Measurements from ENCODE around the gene SLCO1B3.

The SLCO1B3 gene

GRCh38 chr12:20885552-20885951, 75.0 kb downstream of the SLCO1B3 start:
- DNase-seq, result no peak

GRCh38 chr12:20917269-20917668, 106.8 kb downstream of the SLCO1B3 start:
- DNase-seq, result no peak

- no peak for DNase-seq
Measured at GRCh38 chr12:20917819-20918218, 107.3 kb downstream of the SLCO1B3 start.

- DNase-seq, result no peak
Measured at GRCh38 chr12:20931894-20932293, 121.4 kb downstream of the SLCO1B3 start.

DNA sequence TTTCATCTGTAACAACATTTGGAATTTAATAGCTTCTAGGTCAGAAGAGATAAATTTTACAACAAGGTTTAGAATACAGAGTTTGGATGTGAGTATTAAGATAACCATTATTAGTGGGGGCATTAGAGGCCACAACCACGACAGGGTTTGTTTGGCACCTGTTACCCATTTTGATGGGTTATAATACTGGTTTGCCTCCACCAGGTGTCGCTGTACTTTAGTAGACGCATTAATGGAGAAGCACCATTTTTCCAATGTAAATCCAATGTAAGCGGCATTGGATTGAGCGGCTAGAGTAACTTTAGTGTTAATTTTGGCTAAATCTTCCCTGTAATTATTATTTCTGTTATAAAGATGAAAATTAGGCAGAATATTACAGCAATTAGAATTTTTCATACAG, 136.2 kb downstream of the SLCO1B3 start:
- DNase-seq, result peak; percentile 3 to 58

GRCh38 chr12:20950248-20950647, 139.7 kb downstream of the SLCO1B3 start:
- peak in 1 of 2 experiments; percentile 34 for DNase-seq

DNA sequence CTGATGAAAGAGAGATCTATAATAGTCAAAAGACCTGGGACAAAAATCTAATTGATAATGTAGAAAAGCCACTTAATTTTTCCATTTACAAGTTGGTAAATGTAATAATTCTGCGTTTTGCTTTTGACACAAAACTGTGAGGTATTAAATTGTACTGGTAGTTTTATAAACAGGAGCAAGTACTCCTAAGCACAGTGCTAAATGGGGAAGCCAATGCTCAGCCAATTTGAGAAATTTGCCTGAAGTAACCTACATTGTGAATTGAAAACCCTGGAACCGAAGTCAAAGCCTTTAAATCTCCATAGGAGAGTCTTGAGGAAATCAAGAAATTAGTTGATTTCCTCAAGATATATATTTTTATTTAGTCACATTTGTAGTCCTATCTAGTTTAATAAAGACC, 152.8 kb downstream of the SLCO1B3 start:
- DNase-seq, result no peak

- no peak for DNase-seq
Measured at GRCh38 chr12:20963762-20964161, 153.3 kb downstream of the SLCO1B3 start.
